NCI-H2227 treated with DMSO at 0.1 percent for 48 hours (cell line): ENCODE results near the gene AQP6.

Source experiments
- DNase-seq: peaks from one replicate; lab custom pipeline; 2025; lab: John Stamatoyannopoulos, UW

Gene AQP6

GRCh38 chr12:49955899-49956662, 16.7 kb upstream of the AQP6 start:
- DNase-seq: no peak

GRCh38 chr12:49956663-49957569, 15.8 kb upstream of the AQP6 start:
- no peak for DNase-seq

- no peak for DNase-seq
Observed at GRCh38 chr12:49957570-49957967, 15.2 kb upstream of the AQP6 start.

- no peak for DNase-seq
Observed at GRCh38 chr12:49959685-49960473, 12.9 kb upstream of the AQP6 start.

- DNase-seq: no peak
Observed at GRCh38 chr12:49960474-49961110, 12.2 kb upstream of the AQP6 start.

- DNase-seq: no peak
Observed at GRCh38 chr12:49961111-49961922, 11.4 kb upstream of the AQP6 start, which contains the start of gene AQP5. Gene AQP5 (plus strand): TSS chr12:49961872. CDS start chr12:49962018, 146 bp downstream.

GRCh38 chr12:49961993-49962764, 10.6 kb upstream of the AQP6 start:
- DNase-seq: no peak

GRCh38 chr12:49962861-49963765, 9.6 kb upstream of the AQP6 start:
- no peak for DNase-seq

GRCh38 chr12:49963976-49964815, 8.6 kb upstream of the AQP6 start:
- no peak for DNase-seq

- no peak for DNase-seq
Observed at GRCh38 chr12:49964849-49965624, 7.7 kb upstream of the AQP6 start.

GRCh38 chr12:49965836-49966235, 6.9 kb upstream of the AQP6 start:
- no peak for DNase-seq

GRCh38 chr12:49966511-49967041, 6.2 kb upstream of the AQP6 start:
- DNase-seq: no peak

- DNase-seq: peak; percentile 68
Observed at GRCh38 chr12:49967042-49967776, 5.5 kb upstream of the AQP6 start.

GRCh38 chr12:49967777-49968250, 4.9 kb upstream of the AQP6 start:
- DNase-seq: no peak

- no peak for DNase-seq
Observed at GRCh38 chr12:49968471-49968870, 4.3 kb upstream of the AQP6 start.

GRCh38 chr12:49969027-49969426, 3.7 kb upstream of the AQP6 start:
- DNase-seq: no peak
